LHCN-M2 (cell line): ENCODE measurements around the gene PRPSAP2. TPM values are rescaled to one million over a fixed set of nuclear protein-coding genes. Genes with fewer than 3 reads are reported as not detected.
"Not testable (repeated sequence)": the region's sequence is repeated elsewhere in the genome, so short reads cannot be mapped to it uniquely, and the experiment has no call there.

Experiments used
- DNase-seq: peaks from one replicate; pipeline ENCODE4 v3.0.0-alpha.2; 2012; ENCODE audit warnings: low read depth
- polyA plus RNA-seq: library from polyadenylated mRNA; unstranded; fragments of >200 nt; gene quantifications from one replicate; pipeline ENCODE4 v1.2.1, GENCODE V29; 2012; ENCODE audit warnings: missing spikeins
- total RNA-seq: library from RNA; depleted of rRNA; stranded (reverse); fragments of >200 nt; gene quantifications from 2 replicates; pipeline ENCODE4 v1.2.3, GENCODE V29; 2014; rRNA removed

PRPSAP2 gene, protein sequence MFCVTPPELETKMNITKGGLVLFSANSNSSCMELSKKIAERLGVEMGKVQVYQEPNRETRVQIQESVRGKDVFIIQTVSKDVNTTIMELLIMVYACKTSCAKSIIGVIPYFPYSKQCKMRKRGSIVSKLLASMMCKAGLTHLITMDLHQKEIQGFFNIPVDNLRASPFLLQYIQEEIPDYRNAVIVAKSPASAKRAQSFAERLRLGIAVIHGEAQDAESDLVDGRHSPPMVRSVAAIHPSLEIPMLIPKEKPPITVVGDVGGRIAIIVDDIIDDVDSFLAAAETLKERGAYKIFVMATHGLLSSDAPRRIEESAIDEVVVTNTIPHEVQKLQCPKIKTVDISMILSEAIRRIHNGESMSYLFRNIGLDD
- 32.0 and 33.4 TPM in 2 replicates for total RNA-seq
- polyA plus RNA-seq, result 17.2 TPM

DNA sequence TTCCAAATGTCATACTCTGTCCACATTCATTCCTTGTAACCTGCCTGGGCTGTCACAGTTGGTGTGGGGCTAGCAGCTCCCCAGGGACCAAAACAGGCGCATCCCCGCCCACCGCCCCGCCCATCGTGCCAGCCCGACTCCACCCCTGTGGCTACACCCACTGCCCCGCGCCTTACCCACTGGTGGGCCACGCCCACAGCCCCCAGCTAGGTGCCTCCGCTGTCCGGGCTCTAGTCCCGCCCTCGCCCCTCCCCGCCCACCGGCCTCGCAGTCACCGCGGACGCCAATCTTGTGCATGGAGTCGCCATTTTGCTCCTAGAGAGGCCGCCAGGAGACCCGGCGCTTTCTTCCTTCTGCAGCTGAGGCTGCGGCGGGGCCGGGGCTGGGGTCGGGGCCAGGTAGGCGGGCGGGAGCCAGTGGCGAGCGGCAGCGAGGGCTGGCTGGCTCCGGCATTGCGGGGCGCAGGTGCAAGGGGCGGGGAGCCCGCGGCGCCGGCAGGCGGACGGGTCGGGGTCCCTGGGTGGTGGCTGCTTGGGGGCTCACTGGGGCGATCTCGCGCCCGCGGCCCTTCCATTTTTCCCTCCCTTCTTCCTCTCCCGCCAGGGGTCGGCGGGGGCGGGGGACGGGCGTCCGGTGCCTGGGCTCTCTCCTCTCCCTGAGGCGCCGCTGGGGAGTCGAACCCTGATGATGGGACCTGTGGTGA, at the start of gene PRPSAP2:
Gene PRPSAP2, plus strand, starts transcription at position 268 of the 703 bp plus-strand sequence. CDS start 7,703 bp downstream, outside the sequence.
- DNase-seq, result peak; percentile 92

- DNase-seq, result not testable (repeated sequence)
Observed at GRCh38 chr17:18815924-18816323, 42.0 kb upstream of the PRPSAP2 start.

DNA sequence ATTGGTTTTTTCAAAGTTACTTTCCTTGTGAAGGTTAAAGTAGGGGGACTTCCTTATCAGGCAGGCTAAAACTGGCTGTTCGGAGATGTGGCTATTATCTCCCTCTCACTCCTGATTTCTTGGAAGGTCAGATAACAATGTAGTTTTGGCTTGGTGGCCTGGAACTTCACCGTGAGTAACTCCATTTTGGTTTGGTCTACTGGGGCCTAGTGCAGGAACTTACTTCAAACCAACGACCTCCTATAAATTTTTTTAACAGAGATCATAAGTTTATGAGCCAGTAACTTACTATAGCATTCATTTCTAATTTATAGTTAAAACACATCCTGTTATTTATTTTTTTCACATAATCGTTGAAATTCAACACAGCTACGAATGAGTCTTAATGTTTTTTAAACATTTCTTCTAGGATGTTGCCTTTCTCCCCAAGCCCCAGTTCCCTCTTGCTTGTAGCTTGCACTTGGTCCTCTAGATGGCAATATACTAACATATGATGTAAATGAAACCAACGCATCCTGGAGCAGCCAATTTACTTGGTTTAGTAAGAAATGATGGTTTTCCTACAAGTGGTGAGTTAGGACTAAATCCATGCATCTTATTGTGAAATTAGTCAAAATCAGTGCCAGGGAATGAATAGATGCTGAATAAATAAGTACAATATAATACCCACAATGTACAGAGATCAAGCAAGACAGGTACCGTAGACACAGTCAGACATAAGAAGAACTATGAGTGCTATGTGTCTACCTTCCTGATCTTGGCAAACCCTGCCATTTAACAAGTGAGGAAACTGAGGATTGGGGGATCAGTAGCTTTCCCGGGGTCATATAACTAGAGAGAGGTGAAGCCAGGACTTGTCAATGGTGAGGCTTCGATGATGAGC, 41.2 kb upstream of the PRPSAP2 start:
- DNase-seq, result peak; percentile 61

DNA sequence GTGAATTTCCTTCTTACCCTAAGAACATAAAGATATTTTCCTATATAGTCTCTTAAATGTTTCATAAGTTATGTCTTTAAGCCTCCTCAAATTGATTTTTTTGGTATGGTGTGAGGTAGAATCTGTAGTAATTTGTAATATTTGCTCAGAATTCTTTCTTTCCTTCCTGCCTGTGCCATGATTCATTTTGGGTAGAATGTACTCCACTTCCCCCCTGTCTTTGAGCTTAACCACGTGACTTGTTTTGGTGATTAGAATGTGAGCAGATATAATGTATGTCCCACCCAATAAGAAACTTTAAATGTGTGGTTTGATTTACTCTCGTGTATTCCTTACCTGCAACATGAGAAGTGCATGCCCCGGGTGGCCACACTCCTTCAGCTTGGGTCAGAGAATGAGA, 36.5 kb upstream of the PRPSAP2 start:
- DNase-seq, result peak; percentile 3

GRCh38 chr17:18827613-18828012, 30.3 kb upstream of the PRPSAP2 start:
- not testable (repeated sequence) for DNase-seq

GRCh38 chr17:18848501-18848900, 9.4 kb upstream of the PRPSAP2 start:
- DNase-seq, result no peak

- no peak for DNase-seq
Observed at GRCh38 chr17:18850679-18851078, 7.3 kb upstream of the PRPSAP2 start.

- DNase-seq, result no peak
Observed at GRCh38 chr17:18851201-18851600, 6.7 kb upstream of the PRPSAP2 start.

- DNase-seq, result no peak
Observed at GRCh38 chr17:18854956-18855355, 3.0 kb upstream of the PRPSAP2 start.

DNA sequence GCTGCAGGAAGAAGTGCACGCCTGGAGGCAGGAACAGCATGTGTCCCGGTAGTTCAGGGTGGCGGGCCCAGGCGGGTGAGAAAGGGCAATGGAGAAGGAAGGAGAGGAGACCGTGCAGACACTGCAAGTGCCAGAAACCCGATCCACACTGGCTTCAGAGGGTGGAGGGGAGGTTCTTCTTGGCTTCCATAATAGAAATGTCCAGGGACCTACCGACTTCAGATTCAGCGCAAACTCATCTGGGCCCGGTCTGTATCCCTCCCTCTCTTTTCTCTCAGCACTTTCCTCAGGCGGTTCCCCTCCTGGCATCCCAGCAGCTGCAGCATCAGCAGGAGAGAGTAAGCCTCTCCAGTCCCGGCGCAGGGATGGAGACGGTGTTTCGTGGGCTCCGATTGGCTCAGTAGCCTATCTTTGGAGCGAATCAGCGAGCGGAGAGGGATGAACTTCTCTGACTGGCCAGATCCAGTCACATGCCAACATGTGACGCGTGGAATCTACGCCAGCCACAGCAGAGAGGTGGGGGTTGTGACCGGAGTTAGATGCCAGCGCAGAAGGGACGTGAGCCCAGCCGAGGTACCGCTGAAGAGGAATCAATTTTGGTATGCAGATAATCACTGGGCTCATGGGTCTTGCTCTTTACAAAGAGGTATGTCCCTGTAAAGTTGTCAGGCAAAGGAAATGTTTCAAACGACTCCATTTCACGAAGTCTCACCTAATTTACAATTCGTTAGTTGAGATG, 1.9 kb upstream of the PRPSAP2 start:
- DNase-seq, result peak; percentile 95

- no peak for DNase-seq
Observed at GRCh38 chr17:18856570-18856915, 1.4 kb upstream of the PRPSAP2 start.

- DNase-seq, result no peak
Observed at GRCh38 chr17:18858567-18859245, 775 bp downstream of the PRPSAP2 start.

DNA sequence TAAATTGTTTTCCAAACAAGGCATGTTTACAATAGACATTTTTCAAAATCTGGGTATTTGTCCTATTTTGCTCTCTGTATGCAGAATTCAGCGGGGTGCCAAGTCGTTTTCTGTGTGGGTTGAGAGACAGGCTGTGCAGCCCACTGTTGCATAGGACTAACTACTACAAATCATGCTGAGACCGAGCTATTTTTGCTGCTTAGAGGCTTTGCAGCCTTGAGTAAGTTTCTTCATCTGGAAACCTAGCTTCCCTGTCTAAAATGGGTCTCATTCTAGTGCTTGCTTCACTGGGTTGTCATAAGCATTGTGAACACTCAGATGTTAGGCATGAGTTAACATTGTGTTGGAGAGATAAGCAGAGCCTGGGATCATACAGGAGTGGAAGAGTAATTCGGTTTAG, 1.3 kb downstream of the PRPSAP2 start:
- no peak for DNase-seq

DNA sequence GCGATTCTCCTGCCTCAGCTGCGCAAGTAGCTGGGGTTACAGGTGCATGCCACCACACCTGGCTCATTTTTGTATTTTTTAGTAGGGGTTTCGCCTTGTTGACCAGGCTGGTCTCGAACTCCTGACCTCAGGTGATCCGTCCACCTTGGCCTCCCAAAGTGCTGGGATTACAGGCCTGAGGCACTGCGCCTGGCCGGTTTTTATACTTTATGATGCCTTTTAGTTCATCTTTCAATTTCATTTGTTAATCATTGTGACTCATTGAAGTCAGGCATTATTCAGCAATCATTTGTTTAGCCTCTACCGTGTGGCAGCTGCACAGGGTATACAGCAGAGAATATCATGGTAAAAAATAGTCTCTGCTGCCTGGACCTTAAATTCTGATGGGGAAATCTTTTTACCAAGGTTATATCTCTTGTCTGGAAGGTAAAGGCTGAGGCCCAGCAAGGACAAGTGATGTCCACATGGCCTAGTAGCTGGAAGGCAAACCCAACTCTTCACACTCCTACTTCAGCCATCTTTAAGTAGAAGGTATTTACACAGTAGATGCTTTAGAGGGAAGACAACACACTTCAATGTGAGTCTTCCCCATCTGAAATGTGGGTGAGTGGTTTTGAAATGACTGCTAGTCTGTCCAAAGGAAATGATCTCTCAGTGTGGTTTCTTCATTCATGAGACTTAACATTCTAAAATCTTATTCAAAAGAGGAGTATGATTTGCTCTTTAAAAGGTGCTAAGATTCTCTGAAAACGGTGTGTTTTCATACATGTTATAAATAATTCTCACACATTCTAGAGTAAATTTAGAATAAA, 2.4 kb downstream of the PRPSAP2 start:
- peak; percentile 36 for DNase-seq

DNA sequence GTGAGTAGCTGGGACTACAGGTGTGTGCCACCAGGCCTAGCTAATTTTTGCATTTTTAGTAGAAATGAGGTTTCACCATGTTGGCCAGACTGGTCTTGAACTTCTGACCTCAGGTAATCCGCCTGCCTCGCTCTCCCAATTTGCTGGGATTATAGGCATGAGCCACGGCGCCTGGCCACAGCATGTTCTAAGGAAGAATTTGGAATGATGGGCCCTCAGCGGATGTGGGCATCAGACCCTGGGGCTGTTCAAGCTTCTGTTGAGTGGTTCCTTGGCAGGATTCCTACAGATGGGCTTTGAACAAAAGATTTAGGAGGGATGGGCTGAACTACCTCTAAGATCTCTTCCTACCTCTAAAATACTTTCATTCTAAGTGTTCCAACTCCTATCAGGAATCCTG, 4.1 kb downstream of the PRPSAP2 start:
- no peak for DNase-seq

- DNase-seq, result not testable (repeated sequence)
Observed at GRCh38 chr17:18864996-18865395, 7.1 kb downstream of the PRPSAP2 start.

- DNase-seq, result no peak
Observed at GRCh38 chr17:18866866-18867813, 9.2 kb downstream of the PRPSAP2 start.

DNA sequence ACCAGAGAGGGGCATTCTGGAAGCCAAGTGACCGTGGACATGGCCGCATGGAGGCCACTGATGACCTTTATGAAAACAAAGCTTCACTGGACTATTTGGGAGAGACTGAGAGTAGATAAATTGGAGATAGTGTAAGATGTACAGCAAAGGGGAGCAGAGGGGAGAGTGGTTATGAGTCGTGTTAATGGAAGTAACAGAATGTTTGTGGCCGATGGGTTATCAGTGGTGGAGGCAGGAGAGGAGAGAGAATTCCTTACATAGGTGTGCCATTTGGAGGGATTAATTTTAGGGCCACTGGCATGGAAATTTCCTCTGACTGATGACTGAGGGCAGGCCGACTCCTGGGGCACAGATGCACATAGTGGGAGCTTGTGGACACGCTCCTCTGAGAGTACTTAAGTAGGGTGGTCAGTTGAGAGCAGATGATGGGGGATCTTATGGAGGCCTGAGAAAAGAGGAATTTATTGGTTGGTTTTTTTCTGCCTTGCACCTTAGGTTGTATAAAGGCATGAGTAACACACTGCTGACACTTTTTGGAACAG, 19.2 kb downstream of the PRPSAP2 start:
- peak; percentile 52 for DNase-seq
